GM12872 (cell line): Measurements from ENCODE around the gene RABGAP1.

Experiments used
- CTCF ChIP-seq: IDR thresholded peaks from 3 replicates; pipeline ENCODE4 v1.5.1; 2011; ENCODE audit warnings: low read depth, mild to moderate bottlenecking, low read length, moderate library complexity; ENCODE audit not compliant: insufficient read depth

RABGAP1 gene

GRCh38 chr9:122918310-122918709, 22.5 kb upstream of the RABGAP1 start:
- TF ChIP-seq CTCF = no peak

- no peak for TF ChIP-seq CTCF
Observed at GRCh38 chr9:122922713-122923112, 18.1 kb upstream of the RABGAP1 start.

- TF ChIP-seq CTCF = no peak
Observed at GRCh38 chr9:122923947-122924346, 16.9 kb upstream of the RABGAP1 start.

- no peak for TF ChIP-seq CTCF
Observed at GRCh38 chr9:122929796-122930354, 10.9 kb upstream of the RABGAP1 start.

GRCh38 chr9:122930541-122931225, 10.1 kb upstream of the RABGAP1 start:
- TF ChIP-seq CTCF = no peak

GRCh38 chr9:122931226-122932121, 9.3 kb upstream of the RABGAP1 start, which contains the start of gene ZBTB26:
Gene ZBTB26 (minus strand): TSS chr9:122931512. CDS start chr9:122919934, 11,578 bp downstream.
- TF ChIP-seq CTCF = no peak

- no peak for TF ChIP-seq CTCF
Observed at GRCh38 chr9:122936464-122936863, 4.4 kb upstream of the RABGAP1 start.
